ENCODE results near the gene SLC12A5.
"Not testable (repeated sequence)": the region's sequence is repeated elsewhere in the genome, so short reads cannot be mapped to it uniquely, and the experiment has no call there.

SLC12A5 gene

DNA sequence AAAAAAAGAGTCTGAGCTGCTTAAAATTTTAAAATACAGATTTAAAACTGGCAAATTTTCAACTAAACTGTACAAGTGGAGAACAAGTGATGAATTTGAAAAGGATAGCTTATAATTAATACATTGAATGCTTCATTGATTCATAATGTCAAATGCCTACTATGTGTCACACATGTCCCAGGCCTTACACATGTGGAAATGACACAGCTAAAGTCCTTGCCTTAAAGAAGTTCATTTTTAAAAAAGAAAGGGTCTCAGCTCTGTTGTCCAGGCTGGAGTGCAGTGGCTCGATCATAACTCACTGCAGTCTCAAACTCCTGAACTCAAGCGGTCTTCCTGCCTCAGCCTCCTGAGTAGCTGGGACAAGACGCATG lies 55.8 kb downstream of the SLC12A5 start:
- no peak for DNase-seq

DNA sequence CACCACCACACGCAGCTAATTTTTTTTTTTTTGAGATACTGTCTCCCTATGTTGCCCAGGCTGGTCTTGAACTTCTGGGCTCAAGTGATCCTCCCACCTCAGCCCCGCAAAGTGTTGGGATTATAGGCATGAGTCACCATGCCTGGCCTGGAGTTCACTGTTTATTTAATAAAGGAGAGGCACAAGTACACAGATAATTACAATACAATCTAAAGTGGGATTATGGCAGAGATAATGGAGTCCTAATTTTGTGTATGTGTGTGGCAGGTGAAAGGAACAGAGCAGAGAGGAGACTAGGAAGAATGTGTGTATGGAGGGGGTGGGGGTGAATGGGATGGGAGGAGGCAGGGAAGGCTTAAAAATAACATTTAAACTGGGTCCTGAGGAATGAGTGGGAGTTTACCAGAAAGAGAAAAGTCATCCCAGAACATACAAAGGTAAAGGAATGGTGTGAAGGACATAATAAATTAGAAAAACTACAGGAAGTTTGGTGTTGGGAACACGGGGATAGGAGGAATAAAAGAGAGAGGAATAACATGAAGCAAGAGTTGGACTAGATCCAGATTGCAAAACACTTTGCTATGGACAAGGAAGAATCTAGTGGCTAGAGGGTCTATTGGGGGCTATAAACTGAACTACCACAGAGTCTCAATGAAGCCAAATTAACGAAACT lies 56.3 kb downstream of the SLC12A5 start:
- DNase-seq: no peak

DNA sequence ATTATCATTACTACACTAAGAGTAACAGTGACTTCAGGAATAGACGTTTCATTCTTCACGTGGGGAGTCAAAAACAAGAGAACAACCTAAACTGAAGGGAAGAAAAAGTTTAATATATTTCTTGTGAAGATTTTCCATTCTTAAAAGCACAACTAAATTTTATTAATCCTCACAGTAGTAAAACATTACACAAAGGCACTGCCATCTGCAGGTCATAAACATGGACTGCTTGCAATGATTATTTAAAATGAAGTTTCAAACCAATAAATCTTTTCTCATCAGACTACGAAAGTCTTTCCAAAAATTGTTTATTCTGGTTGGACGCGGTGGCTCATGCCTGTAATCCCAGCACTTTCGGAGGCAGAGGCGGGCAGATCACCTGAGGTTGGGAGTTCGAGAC lies 58.1 kb downstream of the SLC12A5 start:
- DNase-seq: no peak

DNA sequence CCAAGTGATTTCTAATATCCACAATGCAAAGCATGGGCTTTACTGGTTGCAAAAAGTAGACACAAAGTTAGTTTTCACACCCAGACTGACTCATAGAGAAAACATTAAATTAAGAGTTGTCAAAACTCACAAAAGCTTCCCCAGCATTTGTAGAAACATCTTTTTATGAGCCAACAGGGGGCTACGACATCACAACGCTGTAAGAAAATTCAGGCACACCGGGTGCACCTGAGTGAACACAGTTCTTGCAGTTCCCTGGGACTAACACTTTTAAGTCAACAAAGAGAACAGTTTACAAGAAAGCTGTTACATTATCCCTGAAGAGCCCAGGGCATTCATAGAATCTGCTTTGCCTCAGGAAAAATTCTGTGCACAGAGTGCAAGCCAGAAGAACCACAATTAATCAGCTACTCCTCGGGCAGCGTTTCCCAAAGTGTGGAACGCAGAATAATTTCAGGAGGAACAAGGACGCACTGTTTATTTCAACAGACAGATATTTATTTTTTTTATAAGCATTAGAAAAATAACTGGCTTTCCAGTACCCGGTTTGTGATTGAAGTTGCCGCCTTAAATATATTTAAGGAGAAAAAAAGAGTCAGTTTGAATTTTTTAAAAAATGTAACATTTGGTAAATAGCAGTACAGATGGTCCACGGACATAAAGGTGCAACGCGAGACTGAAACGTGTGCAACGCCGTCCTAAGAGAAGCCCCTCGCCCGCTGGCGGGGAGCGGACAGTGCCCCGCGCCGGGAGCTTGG lies 59.6 kb downstream of the SLC12A5 start:
- no peak for DNase-seq

DNA sequence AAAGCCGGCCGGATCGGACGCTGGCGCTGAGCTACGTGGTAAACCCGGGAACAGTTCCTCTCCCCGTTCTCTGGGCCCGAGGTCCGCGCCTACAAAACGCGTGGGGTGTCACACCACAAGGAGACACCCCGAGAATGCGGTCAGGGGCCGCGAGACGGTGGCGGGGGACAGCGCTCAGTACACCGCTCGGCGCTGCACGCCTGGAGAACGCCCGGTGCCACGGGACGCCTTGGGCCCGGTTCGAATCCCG lies 60.1 kb downstream of the SLC12A5 start:
- no peak for DNase-seq

DNA sequence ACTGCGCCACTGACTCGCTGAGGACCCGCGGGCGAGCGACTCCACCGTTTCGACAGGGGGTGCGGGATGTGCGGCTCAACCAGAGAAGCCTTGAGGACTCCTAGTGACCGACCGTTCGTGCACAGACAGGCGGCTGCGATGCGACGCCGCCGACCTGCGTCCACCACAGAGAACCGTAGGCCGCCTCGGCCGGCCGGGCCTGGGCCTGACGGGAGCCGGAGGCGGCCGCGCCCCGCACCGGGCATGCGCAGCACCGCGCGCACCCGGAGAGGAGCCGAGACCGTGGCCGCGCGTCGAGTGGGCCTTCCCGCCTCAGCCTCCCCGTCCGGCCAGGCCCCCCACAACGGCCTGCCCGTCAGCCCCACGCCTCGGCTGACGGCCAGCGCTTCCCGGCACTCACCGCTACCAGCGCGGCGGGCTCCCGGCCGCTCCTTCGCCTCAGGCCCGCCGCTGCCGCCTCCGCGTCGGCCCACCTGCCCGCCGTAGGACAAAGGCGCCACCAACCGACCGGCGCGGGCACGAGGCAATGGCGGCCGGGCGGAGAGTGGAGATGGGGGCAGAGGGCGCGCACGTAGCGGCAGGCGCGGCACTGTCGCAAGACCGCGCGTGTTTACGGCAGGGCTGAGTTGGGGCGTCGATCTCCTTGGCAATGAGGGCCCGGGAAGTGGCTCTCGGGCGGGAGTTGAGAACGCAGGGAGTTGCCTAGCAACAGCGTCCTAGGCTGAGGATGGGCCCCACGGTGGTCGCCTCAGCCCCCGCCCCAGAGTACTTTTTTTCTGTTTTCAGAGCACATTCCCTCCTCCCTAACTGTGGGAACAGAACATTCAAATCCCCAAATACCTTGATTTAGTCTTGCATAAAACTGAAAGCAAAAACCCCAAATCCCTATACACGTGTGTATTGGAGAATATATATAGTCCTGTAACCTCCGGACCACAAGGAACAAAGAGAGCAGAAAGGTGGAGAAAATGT lies 60.7 kb downstream of the SLC12A5 start, which contains the start of gene NCOA5:
NCOA5 (minus strand) TSS at position 546 of the 972 bp plus-strand sequence. CDS start 10,538 bp downstream, outside the sequence.
- peak; percentile 59 for DNase-seq

DNA sequence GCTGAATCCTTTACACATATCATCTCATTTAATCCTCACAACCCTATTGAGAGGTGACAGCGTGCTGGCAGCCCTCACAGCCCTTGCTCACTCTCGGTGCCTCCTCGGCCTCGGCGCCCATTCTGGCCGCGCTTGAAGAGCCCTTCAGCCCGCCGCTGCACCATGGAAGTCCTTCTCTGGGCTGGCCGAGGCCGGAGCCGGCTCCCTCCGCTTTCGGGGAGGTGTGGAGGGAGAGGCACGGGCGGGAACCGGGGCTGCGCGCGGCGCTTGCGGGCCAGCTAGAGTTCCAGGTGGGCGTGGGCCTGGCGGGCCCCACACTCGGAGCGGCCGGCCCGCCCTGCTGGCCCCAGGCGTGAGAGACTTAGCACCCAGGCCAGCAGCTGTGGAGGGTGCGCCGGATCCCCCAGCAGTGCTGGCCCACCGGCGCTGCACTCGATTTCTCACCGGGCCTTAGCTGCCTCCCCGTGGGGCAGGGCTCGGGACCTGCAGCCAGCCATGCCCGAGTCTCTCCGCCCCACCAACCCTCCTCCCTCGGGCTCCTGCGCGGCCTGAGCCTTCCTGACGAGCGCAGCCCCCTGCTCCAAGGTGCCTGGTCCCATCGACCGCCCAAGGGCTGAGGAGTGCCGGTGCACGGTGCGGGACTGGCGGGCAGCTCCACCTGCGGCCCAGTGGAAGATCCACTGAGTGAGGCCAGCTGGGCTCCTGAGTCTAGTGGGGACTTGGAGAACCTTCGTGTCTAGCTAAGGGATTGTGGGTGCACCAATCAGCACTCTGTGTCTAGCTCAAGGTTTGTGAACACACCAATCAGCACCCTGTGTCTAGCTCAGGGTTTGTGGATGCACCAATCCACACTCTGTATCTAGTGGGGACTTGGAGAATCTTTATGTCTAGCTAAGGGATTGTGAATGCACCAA lies 62.9 kb downstream of the SLC12A5 start:
- DNase-seq: not testable (repeated sequence)

DNA sequence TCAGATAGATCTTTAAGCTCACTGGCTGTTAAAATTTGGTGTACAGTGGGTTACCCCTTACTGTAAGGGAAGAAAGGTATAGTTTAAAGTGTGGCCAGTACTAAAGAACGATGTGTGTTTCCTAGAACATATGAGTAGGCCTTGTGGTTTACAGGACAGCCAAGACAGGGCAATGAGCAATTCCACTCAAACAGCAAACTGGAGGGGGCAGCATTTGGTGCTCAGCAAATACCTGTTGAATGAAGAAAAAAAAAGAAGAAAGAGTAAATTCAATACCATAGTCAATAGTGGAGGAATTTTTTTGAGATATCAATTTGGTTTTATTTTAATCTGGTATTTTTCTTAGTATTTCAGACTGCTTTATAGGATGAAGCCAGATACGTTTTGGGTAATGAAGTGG lies 64.5 kb downstream of the SLC12A5 start:
- no peak for DNase-seq

DNA sequence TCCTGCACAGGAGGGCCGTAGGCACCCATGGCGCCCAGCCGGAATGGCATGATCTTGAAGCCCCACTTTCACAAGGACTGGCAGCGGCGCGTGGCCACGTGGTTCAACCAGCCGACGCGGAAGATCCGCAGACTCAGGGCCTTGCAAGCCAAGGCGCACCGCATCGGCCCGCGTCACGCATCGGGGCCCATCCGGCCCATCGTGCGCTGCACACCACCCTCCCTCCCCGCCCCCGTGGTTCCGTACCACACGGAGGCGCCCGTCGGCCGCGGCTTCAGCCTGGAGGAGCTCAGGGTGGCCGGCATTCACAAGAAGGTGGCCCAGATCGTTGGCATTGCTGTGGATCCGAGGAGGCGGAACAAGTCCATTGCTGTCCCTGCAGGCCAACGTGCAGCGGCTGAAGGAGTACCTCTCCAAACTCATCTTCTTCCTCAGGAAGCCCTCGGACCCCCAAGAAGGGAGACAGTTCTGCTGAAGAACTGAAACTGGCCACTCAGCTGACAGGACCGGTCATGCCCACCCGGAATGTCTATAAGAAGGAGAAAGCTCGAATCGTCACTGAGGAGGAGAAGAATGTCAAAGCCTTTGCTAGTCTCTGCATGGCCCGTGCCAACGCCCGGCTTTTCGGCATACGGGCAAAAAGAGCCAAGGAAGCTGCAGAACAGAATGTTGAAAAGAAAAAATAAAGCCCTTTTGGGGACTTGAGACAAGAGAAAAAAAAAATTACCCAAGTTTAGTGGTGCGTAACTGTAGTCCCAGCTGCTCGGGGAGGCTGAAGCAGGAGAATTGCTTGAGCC lies 70.7 kb downstream of the SLC12A5 start:
- DNase-seq: no peak

DNA sequence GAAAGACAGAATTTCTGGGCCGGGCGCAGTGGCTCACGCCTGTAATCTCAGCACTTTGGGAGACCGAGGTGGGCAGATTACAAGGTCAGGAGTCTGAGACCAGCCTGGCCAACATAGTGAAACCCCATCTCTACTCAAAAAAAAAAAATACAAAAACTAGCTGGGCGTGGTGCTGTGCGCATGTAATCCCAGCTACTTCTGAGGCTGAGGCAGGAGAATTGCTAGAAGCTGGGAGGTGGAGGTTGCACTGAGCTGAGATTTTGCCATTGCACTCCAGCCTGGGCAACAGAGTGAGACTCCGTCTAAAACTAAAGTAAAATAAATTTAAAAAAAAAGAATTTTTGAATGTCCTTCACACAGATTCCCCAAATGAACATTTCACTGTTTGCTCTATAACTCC lies 71.4 kb downstream of the SLC12A5 start:
- not testable (repeated sequence) for DNase-seq

DNA sequence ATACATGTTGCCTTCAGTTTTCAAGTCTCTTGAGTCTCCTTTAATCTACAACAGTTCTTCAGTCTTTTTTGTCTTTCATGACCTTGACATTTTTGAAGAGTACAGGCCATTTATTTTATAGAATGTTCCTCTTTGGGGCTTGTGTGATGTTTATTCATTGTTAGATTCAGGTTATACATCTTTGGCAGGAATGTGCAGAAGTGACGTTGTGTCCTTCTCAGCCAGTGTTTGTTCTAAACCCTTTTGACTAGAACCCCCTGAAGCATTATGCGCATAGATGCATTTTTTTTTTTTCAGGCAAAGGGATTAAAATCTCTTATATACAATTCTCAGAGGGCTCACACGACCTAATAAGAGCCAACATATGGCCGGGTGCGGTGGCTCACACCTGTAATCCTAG lies 72.0 kb downstream of the SLC12A5 start:
- DNase-seq: no peak

DNA sequence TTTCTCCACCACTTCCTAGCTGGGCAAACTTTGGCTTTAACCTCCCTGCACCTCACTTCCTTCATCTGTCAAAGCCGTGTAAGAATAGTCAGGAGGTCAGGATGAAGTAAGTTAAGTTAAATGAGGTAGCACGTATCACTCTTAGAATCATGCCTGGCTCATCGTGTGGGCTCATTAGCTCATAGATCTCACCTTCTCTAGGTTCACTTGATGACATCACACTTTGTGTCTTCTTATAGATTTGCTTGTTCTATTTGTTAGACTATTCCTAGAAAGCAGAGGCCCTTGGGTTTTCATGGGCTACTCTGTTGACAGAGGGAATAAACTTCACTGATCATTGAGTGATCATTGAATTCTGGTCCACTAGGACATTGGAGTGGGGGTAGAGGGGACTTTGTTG lies 72.9 kb downstream of the SLC12A5 start:
- no peak for DNase-seq

DNA sequence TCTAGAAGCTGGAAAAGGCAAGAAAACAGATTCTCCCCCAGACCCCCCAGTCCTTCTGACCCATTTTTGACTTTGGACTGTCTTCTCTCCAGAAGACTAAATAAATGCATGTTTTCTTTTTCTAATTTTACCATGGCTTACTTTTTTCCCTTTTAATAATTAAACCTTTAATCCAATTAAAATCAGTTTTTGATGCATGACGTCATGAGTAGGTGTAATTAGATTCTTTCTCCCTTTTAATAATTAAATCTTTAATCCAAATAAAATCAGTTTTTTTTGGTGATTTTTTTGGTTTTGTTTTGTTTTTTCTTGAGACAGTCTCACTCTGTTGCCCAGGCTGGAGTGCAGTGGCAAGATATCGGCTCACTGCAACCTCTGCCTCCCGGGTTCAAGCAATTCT lies 73.9 kb downstream of the SLC12A5 start:
- no peak for DNase-seq

DNA sequence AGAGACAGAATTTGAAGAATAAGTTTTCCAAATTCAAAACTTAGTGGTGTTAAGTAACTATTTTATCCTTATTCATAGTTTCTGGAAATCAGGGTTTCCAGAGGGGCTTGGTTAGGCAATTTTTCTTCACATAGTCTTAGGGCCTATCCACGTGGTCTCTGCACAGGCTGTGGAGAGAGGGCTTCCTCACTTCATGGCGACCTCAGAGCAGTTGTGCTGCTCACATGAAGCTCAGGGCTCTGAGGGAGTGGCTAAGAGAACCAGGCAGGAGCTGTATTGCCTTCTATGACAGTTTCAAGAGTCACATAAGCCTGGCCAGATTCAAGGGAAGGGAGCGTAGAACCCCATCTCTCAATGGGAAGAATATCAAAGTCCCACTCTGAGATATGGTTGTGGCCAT lies 75.2 kb downstream of the SLC12A5 start:
- no peak for DNase-seq

DNA sequence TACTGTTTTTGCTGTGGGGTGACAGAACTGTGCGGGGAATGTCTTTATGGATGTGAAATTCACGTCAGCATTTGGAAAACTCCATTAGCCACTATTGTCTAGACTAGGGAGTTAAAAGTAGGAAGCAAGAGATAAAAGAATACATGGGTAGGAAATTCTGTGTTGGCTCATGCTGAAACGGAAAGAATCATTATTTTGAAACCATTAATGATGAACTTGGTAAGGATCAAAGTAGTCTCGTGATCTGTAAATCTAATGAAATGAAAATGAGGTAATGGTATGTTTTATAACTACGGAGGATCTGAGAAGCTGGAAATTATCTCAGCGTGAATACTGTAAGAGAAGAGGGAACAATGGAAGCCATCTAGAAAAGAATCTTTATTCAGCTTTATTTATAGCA lies 78.0 kb downstream of the SLC12A5 start:
- no peak for DNase-seq

DNA sequence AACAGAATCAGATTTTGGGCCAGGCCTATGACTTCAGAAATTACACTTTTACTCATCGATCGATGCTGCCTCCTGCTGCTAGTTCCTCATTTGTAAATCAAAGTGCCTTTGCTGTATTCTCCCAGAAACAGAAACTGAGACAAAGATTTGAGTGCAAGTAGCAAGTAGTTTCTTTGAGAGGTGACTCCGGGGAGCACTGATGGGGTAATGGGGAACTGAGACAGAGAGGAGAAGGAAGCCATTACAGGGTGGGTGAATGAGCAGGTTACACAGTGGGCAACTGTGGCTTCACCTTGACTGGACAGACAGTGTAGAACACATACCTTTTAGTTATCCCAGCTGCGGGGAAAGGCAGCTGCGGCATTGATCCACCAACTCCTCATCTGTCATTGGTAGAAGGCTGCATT lies 79.4 kb downstream of the SLC12A5 start:
- DNase-seq: no peak

DNA sequence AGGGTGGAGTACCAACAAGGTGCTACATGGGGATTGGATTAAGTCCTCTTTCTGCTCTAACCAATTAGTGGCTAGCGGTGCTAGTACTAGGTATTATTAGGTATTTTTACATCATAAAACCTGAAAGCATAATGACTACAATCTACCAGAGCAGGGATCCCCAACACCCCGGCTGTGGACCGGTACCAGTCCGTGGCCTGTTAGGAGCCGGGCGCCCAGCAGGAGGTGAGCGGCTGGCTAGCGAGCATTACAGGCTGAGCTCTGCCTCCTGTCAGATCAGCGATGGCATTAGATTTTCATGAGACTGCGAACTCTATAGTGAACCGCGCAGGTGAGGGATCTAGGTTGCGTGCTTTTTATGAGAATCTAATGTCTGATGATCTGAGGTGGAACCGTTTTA lies 80.0 kb downstream of the SLC12A5 start:
- no peak for DNase-seq

Data from SIG-M5 (cell line).